Tibial nerve (tissue), 3 donors: ENCODE data around the gene KEL.

ENCODE experiments used
- CTCF ChIP-seq, 5 experiments: fragments of 200-600 bp in 3 of 5; fragments of 450-650 bp in 2 of 5; sonication (generic) in 3 of 5; IDR thresholded peaks; one replicate each; pipeline ENCODE4 v1.5.1; 2016 to 2019; ENCODE audit warnings: antibody characterized with exemption in 5 of 5, mild to moderate bottlenecking in 3 of 5, moderate library complexity in 2 of 5
- POLR2A ChIP-seq, 2 donors: fragments of 450-650 bp; IDR thresholded peaks; one replicate each; pipeline ENCODE4 v1.6.1; 2017; ENCODE audit warnings: antibody characterized with exemption in 2 of 2, mild to moderate bottlenecking in 2 of 2, moderate library complexity in 2 of 2

- TF ChIP-seq POLR2A (IDR thresholded peaks at IDR 0.05) (no peak), CTCF (IDR thresholded peaks at IDR 0.05) (no peak)
Observed at GRCh38 chr7:143005632-143006260, 43.6 kb upstream of the KEL start.
